ENCODE data around the gene PPP3CA.

GRCh38 chr4:101221294-101221693 lies 126.0 kb downstream of the PPP3CA start:
- no peak for TF ChIP-seq L3MBTL2 (conservative IDR thresholded peaks at IDR 0.05)
- no peak for TF ChIP-seq SP1 (IDR thresholded peaks at IDR 0.05)
- TF ChIP-seq SUZ12 (IDR thresholded peaks at IDR 0.05) = no peak
- no peak for TF ChIP-seq ARNT (IDR thresholded peaks at IDR 0.05)
- no peak for TF ChIP-seq FOXM1 (IDR thresholded peaks at IDR 0.05; ENCODE audit: borderline replicate concordance)
- TF ChIP-seq NFRKB (IDR thresholded peaks at IDR 0.05) = no peak
- no peak for TF ChIP-seq FOXA1 (IDR thresholded peaks at IDR 0.05)
- TF ChIP-seq HDGF (IDR thresholded peaks at IDR 0.05; ENCODE audit: borderline replicate concordance) = no peak
- TF ChIP-seq BHLHE40 (IDR thresholded peaks at IDR 0.05; ENCODE audit: borderline replicate concordance) = no peak

Data from HEK293T (cell line).